ENCODE results near the gene AKAP6.

AKAP6 gene

DNA sequence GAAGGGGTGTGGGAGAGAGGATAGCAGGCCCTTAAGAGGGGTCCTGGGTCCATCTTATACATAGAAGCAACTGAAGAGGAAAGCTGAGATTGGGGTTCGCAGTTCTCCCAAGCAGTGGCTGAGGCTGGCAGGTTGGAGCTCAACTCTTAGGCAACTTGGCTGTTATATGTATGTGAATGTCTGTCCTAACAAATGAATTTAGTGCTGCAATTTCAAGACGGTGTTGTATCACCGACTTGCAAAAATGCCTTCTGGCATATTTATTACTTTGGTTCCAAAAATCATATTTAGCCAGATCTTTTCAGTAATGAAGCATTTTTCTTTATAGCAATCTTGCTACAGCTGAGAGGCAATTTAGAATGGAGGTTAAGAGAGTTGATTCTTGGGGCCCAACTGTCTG, 148.3 kb downstream of the AKAP6 start:
- DNase-seq (ENCODE audit: low read depth in 2 of 2, low spot score in 1 of 2) = no peak

DNA sequence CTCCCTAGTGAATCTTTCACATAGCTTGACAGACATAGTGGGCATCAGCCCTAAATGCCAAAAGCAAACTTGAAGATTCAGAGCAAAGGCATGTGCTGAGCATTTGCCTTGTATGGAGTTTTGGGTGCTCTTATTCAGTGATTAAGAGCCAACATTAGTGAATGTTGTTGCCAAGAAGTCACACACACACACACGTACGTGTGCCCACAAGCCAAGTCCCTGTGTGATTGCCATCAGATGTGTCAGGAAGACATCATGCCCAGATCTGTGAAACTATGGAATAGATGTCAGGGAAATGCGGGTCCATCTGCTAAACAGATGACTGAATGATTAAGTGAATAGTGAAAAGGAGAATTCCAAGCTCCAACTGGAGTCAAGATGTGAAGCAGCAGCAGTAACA, 149.0 kb downstream of the AKAP6 start:
- no peak for DNase-seq (ENCODE audit: low read depth in 2 of 2, low spot score in 1 of 2)

GRCh38 chr14:32480337-32480736, 151.2 kb downstream of the AKAP6 start:
- no peak for DNase-seq (ENCODE audit: low read depth in 2 of 2, low spot score in 1 of 2)

DNA sequence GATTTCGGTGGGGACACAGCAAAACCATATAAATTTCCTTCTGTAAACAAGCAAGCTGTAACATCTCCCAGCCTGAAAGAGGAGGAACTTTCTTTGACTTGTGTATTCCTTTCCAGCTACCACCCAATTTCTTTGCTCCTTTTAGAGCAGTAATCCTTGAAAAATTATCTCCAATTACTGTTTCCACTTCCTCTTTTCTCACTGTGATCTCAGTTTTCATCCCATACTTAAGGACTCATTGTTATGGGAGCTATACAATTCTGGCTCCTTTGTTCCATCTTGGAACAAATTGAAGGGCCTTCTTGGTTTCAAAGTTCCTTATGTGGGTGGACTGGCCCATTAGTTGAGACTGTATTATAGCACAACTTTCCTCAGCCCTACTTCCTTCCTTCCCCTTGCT, 152.6 kb downstream of the AKAP6 start:
- DNase-seq (ENCODE audit: low read depth in 2 of 2, low spot score in 1 of 2) = no peak

DNA sequence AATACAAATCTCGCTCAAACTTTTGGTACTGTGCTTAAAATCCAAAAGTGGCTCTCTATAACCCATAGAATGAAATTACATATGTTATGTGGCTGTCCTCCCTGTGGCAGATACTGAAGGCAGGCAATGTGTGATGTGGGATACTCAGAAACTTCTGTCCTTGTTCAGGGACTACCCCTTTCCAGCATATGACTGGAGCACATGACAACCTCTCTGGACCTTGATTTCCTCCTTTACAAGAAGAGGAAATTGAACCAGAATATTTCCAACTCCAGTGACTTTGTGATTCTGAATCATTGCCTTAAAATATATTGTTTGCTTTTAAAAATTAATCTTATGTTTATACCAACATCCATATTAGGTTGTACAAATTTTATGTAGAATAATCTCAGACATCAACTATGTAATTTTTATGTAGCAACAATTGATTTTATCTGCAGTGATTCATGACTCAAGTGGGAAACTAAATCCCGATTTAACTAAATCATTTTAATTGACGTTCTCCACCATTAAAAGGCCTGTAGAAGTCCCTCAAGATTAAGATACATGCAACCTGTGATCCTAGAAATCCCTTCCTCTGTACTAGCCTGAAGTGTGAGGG, 162.4 kb downstream of the AKAP6 start:
- no peak for DNase-seq (ENCODE audit: low read depth in 2 of 2, low spot score in 1 of 2)

GRCh38 chr14:32492457-32492856, 163.4 kb downstream of the AKAP6 start:
- DNase-seq (ENCODE audit: low read depth in 2 of 2, low spot score in 1 of 2) = no peak

DNA sequence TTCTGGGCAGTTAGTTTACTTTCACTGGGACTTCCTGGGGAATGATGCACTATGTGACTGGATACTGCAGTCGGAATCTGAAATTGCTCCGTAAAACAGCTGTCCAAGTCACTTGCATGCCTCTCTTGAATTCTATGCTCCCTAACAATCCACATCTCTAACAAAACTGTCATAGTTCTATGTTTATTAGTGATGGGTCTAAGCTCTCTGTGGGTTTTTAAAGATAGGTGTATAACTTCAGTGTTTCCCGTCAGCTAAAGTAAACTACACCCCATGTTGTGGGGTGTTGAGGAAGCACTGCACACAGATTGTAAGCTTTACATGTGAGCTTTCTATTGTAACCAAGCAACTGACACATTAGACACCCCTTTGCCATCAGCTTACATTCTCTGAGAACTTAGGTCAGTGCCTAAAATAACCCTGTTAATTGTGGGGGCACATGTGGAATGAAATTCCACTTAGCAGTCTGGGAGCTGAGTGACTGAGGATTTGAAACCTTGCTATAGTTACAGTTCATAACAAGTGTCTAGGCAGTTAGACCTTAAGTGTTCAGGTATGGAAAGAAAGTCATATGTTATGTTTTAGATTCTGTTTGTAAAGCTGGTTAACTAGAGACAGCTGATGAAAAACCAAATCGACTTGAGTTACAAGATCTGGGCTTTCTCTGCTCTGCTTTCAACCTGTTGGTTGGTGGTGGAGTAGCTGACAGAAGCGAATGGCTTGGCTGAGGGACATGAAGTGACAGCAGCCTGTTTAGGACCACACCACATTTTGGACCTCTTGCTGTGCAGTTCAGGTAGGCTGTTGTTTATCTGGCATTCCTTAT, 165.7 kb downstream of the AKAP6 start:
- no peak for DNase-seq (ENCODE audit: low read depth in 2 of 2, low spot score in 1 of 2)

GRCh38 chr14:32495435-32495734, 166.3 kb downstream of the AKAP6 start:
- no peak for DNase-seq (ENCODE audit: low read depth in 2 of 2, low spot score in 1 of 2)

DNA sequence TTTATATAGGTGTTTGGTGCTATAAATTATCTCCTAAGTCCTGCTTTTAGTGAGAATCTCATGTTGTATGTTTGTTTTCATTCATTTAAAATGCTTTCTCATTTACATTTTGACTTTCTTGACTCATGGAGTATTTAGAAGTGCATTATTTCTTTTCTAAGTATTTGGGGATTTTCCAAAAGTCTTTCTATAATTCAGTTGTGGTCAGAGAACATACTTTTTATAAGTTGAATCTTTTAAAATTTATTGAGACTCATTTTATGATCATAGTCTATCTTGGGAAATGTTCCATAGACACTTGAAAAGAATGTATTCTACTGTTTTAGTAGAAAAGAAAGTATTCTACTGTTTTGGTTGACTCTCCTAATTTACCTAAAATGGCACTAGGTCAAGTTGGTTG, 168.2 kb downstream of the AKAP6 start:
- DNase-seq (ENCODE audit: low read depth in 2 of 2, low spot score in 1 of 2) = no peak

- no peak for DNase-seq (ENCODE audit: low read depth in 2 of 2, low spot score in 1 of 2)
These were observed 178.2 kb downstream of the AKAP6 start for GRCh38 chr14:32507029-32507984.

GRCh38 chr14:32508281-32508680, 179.2 kb downstream of the AKAP6 start:
- DNase-seq (ENCODE audit: low read depth in 2 of 2, low spot score in 1 of 2) = no peak

DNA sequence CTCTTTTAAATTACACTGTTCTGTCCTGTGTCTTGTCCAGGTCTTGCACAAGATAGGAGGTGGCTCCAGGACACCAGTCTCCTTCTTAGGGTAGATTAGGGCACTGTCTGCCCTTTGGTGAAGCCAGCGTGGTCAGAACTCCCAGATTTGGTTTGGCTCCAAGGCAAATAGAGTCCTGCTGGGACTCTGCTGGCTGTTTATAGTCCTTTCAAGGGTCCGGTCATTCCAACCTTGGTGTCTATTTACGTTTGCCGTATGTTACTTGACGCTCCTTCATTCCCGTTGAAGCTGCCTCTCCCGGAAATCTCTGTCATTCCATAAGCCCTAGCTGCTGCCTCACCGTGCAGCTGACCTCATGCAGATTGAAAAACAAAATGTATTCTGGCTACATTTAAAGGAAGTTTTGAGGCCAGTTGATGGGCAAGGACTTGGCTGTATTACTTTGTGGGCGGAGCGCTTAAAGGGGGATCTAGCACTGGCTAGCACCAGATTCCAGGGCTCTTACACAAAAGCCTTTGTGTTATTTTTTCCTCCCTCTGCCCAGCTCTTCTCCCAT, 180.6 kb downstream of the AKAP6 start:
- no peak for DNase-seq (ENCODE audit: low read depth in 2 of 2, low spot score in 1 of 2)

GRCh38 chr14:32510815-32511214, 181.7 kb downstream of the AKAP6 start:
- DNase-seq (ENCODE audit: low read depth in 2 of 2, low spot score in 1 of 2) = no peak

- DNase-seq (ENCODE audit: low read depth in 2 of 2, low spot score in 1 of 2) = no peak
These were observed 183.2 kb downstream of the AKAP6 start for GRCh38 chr14:32512348-32512747.

DNA sequence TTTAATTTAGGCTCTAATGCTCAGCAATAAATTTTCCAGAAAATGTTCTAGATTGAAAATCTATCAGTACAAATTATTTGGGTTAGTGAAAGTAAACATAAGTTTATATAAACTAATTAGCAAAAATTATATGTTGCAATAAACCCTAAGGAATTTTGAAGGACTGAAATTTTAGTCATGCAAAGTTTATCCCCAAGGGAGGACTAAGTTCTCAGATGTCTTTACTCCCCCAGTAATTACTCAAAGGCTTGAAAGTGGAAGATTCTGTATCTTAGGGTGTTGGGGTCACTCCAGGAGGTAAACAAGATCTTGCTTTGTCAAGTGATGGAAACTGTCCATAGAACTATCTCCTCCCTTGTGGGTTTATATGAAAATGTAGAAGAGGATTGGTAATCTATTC, 183.7 kb downstream of the AKAP6 start:
- no peak for DNase-seq (ENCODE audit: low read depth in 2 of 2, low spot score in 1 of 2)

DNA sequence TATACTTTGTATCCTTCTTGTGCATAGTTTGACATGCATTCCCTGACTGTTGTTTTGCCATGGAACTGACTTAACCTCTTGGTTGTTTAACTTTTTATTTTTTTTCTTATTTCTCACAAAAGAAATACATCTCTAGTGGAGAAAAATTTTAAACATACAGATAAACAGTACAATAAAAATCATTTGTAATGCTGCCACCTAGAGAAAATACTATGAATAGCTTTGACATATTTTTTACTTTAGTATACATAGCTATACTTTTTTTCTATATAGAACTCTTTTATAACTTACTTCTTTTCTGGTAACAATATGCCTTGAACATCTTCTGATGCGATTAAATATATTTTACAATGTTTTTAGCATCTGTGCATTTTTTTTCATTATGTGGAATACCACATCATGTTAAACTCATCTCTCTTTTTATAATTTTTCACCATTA, 184.5 kb downstream of the AKAP6 start:
- DNase-seq (ENCODE audit: low read depth in 2 of 2, low spot score in 1 of 2) = no peak

GRCh38 chr14:32514236-32514635, 185.1 kb downstream of the AKAP6 start:
- no peak for DNase-seq (ENCODE audit: low read depth in 2 of 2, low spot score in 1 of 2)

DNA sequence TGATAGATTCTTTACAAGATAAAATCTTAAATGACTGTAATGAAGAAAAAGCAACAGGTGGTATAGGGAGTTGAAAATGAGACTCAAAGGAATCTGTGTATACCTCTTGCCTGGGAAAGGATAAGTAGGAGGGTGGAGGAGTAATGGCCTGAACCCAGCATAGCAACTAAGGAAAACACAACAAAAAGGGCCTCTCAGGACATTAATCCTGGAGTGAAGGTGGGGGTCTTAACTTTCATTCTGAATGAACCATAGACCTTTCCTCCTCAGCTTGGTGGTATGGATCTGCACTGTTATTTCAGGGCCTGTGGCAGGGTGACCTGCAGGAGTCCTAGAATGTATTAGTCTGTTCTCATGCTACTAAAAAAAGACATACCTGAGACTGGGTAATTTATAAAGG, 185.6 kb downstream of the AKAP6 start:
- no peak for DNase-seq (ENCODE audit: low read depth in 2 of 2, low spot score in 1 of 2)

GRCh38 chr14:32524609-32525375, 195.7 kb downstream of the AKAP6 start:
- no peak for DNase-seq (ENCODE audit: low read depth in 2 of 2, low spot score in 1 of 2)

- DNase-seq (ENCODE audit: low read depth in 2 of 2, low spot score in 1 of 2) = no peak
These were observed 196.5 kb downstream of the AKAP6 start for GRCh38 chr14:32525591-32525990.

GRCh38 chr14:32530800-32531199, 201.7 kb downstream of the AKAP6 start:
- DNase-seq (ENCODE audit: low read depth in 2 of 2, low spot score in 1 of 2) = no peak
